IPS-15b (cell line): Measurements from ENCODE around the gene TTLL3.
"Not testable (repeated sequence)": the region's sequence is repeated elsewhere in the genome, so short reads cannot be mapped to it uniquely, and the experiment has no call there.

Source experiments
- H3K27me3 ChIP-seq: one replicate; pipeline ENCODE4 v1.6.1; 2013; ENCODE audit warnings: low read length; ENCODE audit not compliant: control insufficient read depth, insufficient read depth
- H3K36me3 ChIP-seq: one replicate; pipeline ENCODE4 v1.6.1; 2013; ENCODE audit warnings: low read length; ENCODE audit not compliant: control insufficient read depth, insufficient read depth
- H3K4me1 ChIP-seq: one replicate; pipeline ENCODE4 v1.6.1; 2013; ENCODE audit warnings: mild to moderate bottlenecking, low read length; ENCODE audit not compliant: control insufficient read depth, insufficient read depth
- H3K4me3 ChIP-seq: one replicate; pipeline ENCODE4 v1.5.1; 2013; ENCODE audit warnings: low read depth, low read length
- H3K9ac ChIP-seq: one replicate; pipeline ENCODE4 v1.6.1; 2013; ENCODE audit warnings: low read depth, mild to moderate bottlenecking, low read length
- H3K9me3 ChIP-seq: one replicate; pipeline ENCODE4 v1.6.1; 2013; ENCODE audit warnings: mild to moderate bottlenecking, low read length; ENCODE audit not compliant: control insufficient read depth, insufficient read depth

Gene TTLL3

GRCh38 chr3:9866639-9867038 is 56.6 kb downstream of the TTLL3 start:
- Histone ChIP-seq H3K4me3 (no peak overlapping the region), H3K4me1 (no peaks in the 10 kb centered on the region), H3K9me3 (no peaks in the 10 kb centered on the region), H3K36me3 (no peaks in the 10 kb centered on the region), H3K9ac (no peak overlapping the region), H3K27me3 (no peaks in the 10 kb centered on the region)

- no peaks in the 10 kb centered on the region for H3K36me3 ChIP-seq
- H3K9me3 ChIP-seq, result no peaks in the 10 kb centered on the region
- H3K27me3 ChIP-seq, result no peaks in the 10 kb centered on the region
- no peak overlapping the region for H3K4me3 ChIP-seq
- no peaks in the 10 kb centered on the region for H3K4me1 ChIP-seq
- H3K9ac ChIP-seq, result no peak overlapping the region
These were observed 57.0 kb downstream of the TTLL3 start for GRCh38 chr3:9867106-9867505.

GRCh38 chr3:9869955-9870354 is 59.9 kb downstream of the TTLL3 start:
- H3K4me3 ChIP-seq, result no peak overlapping the region
- H3K36me3 ChIP-seq, result no peaks in the 10 kb centered on the region
- no peaks in the 10 kb centered on the region for H3K27me3 ChIP-seq
- H3K9ac ChIP-seq, result no peak overlapping the region
- no peaks in the 10 kb centered on the region for H3K9me3 ChIP-seq
- H3K4me1 ChIP-seq, result no peaks in the 10 kb centered on the region

GRCh38 chr3:9870978-9871377 is 60.9 kb downstream of the TTLL3 start:
- H3K9ac ChIP-seq, result no peak overlapping the region
- no peaks in the 10 kb centered on the region for H3K36me3 ChIP-seq
- no peak overlapping the region for H3K4me3 ChIP-seq
- H3K27me3 ChIP-seq, result no peaks in the 10 kb centered on the region
- H3K4me1 ChIP-seq, result no peaks in the 10 kb centered on the region
- no peaks in the 10 kb centered on the region for H3K9me3 ChIP-seq

- not testable (repeated sequence) for H3K4me3 ChIP-seq, H3K9me3 ChIP-seq, H3K27me3 ChIP-seq, H3K4me1 ChIP-seq, H3K9ac ChIP-seq, H3K36me3 ChIP-seq
These were observed 62.0 kb downstream of the TTLL3 start for GRCh38 chr3:9872067-9872466.

- Histone ChIP-seq H3K4me1 (no peaks in the 10 kb centered on the region), H3K9ac (no peak overlapping the region), H3K4me3 (no peak overlapping the region), H3K36me3 (no peaks in the 10 kb centered on the region), H3K9me3 (no peaks in the 10 kb centered on the region), H3K27me3 (no peaks in the 10 kb centered on the region)
These were observed 65.4 kb downstream of the TTLL3 start for GRCh38 chr3:9875448-9875847.

DNA sequence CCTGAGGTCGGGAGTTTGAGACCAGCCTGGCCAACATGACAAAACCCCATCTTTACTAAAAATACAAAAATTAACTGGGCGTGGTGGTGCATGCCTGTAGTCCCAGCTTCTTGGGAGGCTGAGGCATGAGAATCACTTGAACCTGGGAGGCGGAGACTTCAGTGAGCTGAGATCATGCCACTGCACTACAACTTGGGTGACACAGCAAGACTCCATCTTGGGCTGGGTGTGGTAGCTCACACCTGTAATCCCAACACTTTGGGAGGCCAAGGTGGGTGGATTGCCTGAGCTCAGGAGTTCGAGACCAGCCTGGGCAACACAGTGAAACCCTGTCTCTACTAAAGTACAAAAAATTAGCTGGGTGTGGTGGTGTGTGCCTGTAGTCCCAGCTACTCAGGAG is 66.2 kb downstream of the TTLL3 start:
- H3K9me3 ChIP-seq, H3K4me1 ChIP-seq, H3K36me3 ChIP-seq, H3K27me3 ChIP-seq, H3K4me3 ChIP-seq, H3K9ac ChIP-seq: not testable (repeated sequence)

- no peak overlapping the region for H3K4me3 ChIP-seq
- H3K9me3 ChIP-seq, result no peaks in the 10 kb centered on the region
- no peaks in the 10 kb centered on the region for H3K4me1 ChIP-seq
These were observed 66.9 kb downstream of the TTLL3 start for GRCh38 chr3:9876991-9877390.

GRCh38 chr3:9878700-9879099 is 68.6 kb downstream of the TTLL3 start:
- Histone ChIP-seq H3K9ac (no peak overlapping the region), H3K4me1 (no peaks in the 10 kb centered on the region), H3K9me3 (no peaks in the 10 kb centered on the region), H3K27me3 (no peaks in the 10 kb centered on the region), H3K4me3 (no peak overlapping the region), H3K36me3 (no peaks in the 10 kb centered on the region)

More at GRCh38 chr3:9876991-9877390, 66.9 kb downstream of the TTLL3 start:
- Histone ChIP-seq H3K9ac (no peak overlapping the region), H3K27me3 (no peaks in the 10 kb centered on the region), H3K36me3 (no peaks in the 10 kb centered on the region)

DNA sequence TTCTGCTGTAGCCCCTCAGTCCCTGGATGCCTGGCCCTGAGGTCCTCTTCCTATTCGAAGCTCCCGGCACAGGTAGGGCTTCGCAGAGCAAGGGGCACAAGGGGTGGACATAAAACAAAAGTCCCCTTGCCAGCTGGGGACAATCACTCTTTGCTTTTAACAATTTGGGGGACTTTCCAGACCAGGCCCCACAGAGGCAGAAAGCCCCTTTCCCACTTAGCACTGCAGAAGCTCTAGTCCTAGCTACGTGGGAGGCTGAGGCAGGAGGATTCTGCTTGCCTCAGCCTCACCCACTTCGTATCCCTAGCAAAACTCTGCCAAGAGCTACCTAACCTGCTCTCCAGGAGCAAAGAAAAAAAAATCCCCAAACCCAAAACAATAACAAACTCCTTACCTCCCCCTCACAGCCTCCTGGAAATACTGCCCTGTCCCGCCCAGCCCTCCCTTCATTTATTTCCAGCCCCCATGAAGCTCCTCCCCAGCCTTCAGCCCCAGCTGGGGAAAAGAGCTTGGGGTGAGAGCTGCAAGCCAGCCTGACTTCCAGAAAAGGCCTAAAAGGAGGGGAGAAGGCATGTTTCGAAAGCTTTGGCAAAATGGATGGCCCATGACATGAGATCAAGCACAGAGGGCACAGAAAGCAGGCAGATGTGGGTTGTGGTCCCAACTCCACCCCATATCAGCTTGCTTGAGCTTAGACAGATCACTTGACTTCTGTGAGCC is 69.9 kb downstream of the TTLL3 start, which contains the start of gene CIDEC:
Gene CIDEC, minus strand, starts transcription at position 424 of the 720 bp plus-strand sequence. CDS start 1,767 bp downstream, outside the sequence.
- no peak within 1 kb of the TSS for H3K4me3 ChIP-seq
- H3K36me3 ChIP-seq, result no peaks in the 10 kb centered on the region
- no peaks in the 10 kb centered on the region for H3K27me3 ChIP-seq
- H3K4me1 ChIP-seq, result no peaks in the 10 kb centered on the region
- H3K9me3 ChIP-seq, result no peaks in the 10 kb centered on the region
- no peak within 1 kb of the TSS for H3K9ac ChIP-seq

DNA sequence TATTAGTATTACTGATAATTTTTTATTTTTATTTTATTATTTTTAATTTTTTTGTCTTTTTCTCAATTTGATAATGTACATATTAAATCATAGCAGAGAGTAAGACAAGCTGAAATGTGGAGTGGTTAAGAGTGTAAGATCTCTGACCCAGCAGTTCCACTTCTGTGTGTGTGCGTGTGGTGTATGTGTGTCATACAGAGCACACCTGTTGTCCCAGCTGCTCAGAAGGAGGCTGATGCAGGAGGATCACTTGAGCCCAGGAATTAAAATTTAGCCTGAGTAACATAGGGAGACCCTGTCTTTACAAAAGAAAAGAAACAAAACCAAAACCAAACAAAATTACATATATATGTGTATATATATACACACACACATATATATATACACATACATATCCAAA is 71.4 kb downstream of the TTLL3 start:
- Histone ChIP-seq H3K36me3 (no peaks in the 10 kb centered on the region), H3K27me3 (no peaks in the 10 kb centered on the region), H3K9ac (no peak overlapping the region), H3K9me3 (no peaks in the 10 kb centered on the region), H3K4me3 (no peak overlapping the region), H3K4me1 (no peaks in the 10 kb centered on the region)

DNA sequence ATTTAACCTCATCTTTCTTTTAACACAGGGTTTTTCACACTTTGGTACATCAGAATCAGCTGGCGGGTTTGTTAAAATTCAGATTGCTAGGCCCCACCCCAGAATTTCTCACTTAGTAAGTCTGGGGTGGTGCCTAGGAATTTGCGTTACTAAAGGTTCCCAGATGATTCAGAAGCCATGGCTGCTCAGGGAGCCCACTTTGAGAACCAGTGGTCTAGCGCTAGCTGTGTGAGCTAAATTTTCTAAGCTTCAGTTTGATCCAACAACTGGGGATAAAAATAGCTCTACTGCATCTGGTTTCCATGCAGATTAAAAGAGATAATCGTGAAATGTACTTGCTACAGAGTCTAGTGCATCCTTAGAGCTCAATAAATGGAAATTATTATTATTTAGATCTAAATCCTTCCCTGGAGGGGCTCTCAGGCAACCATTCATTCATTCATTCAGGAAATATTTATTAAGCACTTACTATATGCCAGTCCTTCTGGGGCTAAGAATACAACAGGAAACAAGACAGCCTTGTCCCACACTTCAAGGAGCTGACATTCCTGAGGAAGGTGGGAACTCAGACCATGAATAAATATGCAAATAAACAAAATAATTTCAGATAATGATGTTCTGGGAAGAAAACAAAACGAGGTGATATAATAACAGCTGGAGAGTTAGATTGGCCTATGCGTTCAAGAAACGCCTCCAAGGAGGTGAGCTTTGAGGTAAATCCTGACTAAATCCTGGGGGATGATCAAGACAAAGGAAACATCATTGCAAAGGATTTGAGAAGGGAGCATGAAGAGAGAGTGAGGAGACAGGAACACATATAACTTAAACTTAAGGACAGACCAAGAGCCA is 73.9 kb downstream of the TTLL3 start:
- no peak overlapping the region for H3K9ac ChIP-seq
- H3K27me3 ChIP-seq, result no peaks in the 10 kb centered on the region
- H3K36me3 ChIP-seq, result no peaks in the 10 kb centered on the region
- no peaks in the 10 kb centered on the region for H3K9me3 ChIP-seq
- no peak overlapping the region for H3K4me3 ChIP-seq
- H3K4me1 ChIP-seq, result no peaks in the 10 kb centered on the region
